HL-60 (cell line): ENCODE data around the gene TAS2R14.

Experiments used
- POLR2AphosphoS5 ChIP-seq: IDR thresholded peaks from 2 replicates; pipeline ENCODE4 v1.6.1; 2012; ENCODE audit warnings: low read depth
- TF ChIP-seq, protein P1 (sequence below): IDR thresholded peaks from one replicate; pipeline ENCODE4 v1.5.1; 2011; ENCODE audit warnings: low read length, control low read depth, inconsistent platforms; ENCODE audit not compliant: insufficient read depth

DNA sequence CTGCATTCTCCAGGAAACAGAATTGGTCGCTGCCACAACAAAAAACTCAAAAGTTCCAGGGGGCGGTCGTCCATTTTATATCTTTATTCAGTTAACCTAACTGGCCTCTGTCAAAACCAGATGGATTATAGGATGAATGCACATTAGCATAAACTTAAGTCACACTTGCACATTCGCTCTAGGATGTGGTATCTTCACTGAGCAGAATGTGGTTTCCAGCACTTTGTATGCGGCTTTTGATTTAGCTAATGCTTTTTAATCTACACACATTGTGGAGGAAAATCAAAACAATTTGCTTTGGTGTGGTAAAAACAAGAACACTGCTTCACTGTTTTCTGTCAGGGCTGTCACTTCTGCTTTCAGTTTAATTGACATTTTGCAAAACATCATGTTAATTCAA lies 43.2 kb upstream of the TAS2R14 start:
- TF ChIP-seq POLR2AphosphoS5 = no peak
- TF ChIP-seq, protein P1, sequence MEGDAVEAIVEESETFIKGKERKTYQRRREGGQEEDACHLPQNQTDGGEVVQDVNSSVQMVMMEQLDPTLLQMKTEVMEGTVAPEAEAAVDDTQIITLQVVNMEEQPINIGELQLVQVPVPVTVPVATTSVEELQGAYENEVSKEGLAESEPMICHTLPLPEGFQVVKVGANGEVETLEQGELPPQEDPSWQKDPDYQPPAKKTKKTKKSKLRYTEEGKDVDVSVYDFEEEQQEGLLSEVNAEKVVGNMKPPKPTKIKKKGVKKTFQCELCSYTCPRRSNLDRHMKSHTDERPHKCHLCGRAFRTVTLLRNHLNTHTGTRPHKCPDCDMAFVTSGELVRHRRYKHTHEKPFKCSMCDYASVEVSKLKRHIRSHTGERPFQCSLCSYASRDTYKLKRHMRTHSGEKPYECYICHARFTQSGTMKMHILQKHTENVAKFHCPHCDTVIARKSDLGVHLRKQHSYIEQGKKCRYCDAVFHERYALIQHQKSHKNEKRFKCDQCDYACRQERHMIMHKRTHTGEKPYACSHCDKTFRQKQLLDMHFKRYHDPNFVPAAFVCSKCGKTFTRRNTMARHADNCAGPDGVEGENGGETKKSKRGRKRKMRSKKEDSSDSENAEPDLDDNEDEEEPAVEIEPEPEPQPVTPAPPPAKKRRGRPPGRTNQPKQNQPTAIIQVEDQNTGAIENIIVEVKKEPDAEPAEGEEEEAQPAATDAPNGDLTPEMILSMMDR = no peak
